Left ventricle myocardium inferior (tissue), 1 donor: Measurements from ENCODE around the gene OR5H14. TPM values are rescaled to one million over a fixed set of nuclear protein-coding genes. Genes with fewer than 3 reads are reported as not detected.
"Not testable (repeated sequence)": the region's sequence is repeated elsewhere in the genome, so short reads cannot be mapped to it uniquely, and the experiment has no call there.

Source experiments
- DNase-seq: peaks from one replicate; pipeline ENCODE4 v3.0.0-alpha.2; 2020
- H3K27ac ChIP-seq: fragments of 200-600 bp; replicated peaks from 2 replicates; pipeline ENCODE4 v1.8.0; 2021
- H3K27me3 ChIP-seq: fragments of 200-600 bp; 2 replicates; pipeline ENCODE4 v1.8.0; 2021; ENCODE audit warnings: low read depth
- H3K36me3 ChIP-seq: fragments of 200-600 bp; 2 replicates; pipeline ENCODE4 v1.8.0; 2021
- H3K4me1 ChIP-seq: fragments of 200-600 bp; 2 replicates; pipeline ENCODE4 v1.8.0; 2021
- H3K4me3 ChIP-seq: fragments of 200-600 bp; 2 replicates; pipeline ENCODE4 v1.8.0; 2021; ENCODE audit warnings: mild to moderate bottlenecking, moderate library complexity
- H3K9me3 ChIP-seq: fragments of 200-600 bp; replicated peaks from 2 replicates; pipeline ENCODE4 v1.8.0; 2021
- CTCF ChIP-seq: fragments of 200-600 bp; IDR thresholded peaks from 2 replicates; pipeline ENCODE4 v1.8.0; 2021; ENCODE audit warnings: antibody characterized with exemption, mild to moderate bottlenecking, borderline replicate concordance
- intact Hi-C: fragments of 100-400 bp; cut with micrococcal nuclease; formaldehyde crosslinking; loops from one replicate; pipeline ENCODE4 v1.11.0; 2022
- total RNA-seq: library from RNA; stranded (reverse); fragmentation: NEBNext Ultra II Directional; extraction: Animal tissue kit (Norgen Biotek cat#: 25700); gene quantifications from one replicate; pipeline ENCODE4 v1.2.1, GENCODE V29; 2021
- donor health status: DM: no; HTN: yes; CAD: no; lungs with severe emphysema.

OR5H14 gene
- total RNA-seq, 1 donor from 2014 or later: not detected

GRCh38 chr3:98180319-98180890, 33.1 kb downstream of the OR5H14 start:
- H3K27ac ChIP-seq: no peak overlapping the region
- TF ChIP-seq CTCF: no peak
- no peak for DNase-seq
- no peaks in the 10 kb centered on the region for H3K36me3 ChIP-seq
- H3K4me3 ChIP-seq: no peak overlapping the region
- no peaks in the 10 kb centered on the region for H3K9me3 ChIP-seq
- H3K27me3 ChIP-seq: no peaks in the 10 kb centered on the region
- intact Hi-C loops: no loop called here
- H3K4me1 ChIP-seq: no peaks in the 10 kb centered on the region

- DNase-seq: no peak
- no peak overlapping the region for H3K4me3 ChIP-seq
- no peaks in the 10 kb centered on the region for H3K9me3 ChIP-seq
- intact Hi-C loops: no loop called here
- no peaks in the 10 kb centered on the region for H3K27me3 ChIP-seq
- H3K36me3 ChIP-seq: no peaks in the 10 kb centered on the region
- H3K27ac ChIP-seq: no peak overlapping the region
- no peaks in the 10 kb centered on the region for H3K4me1 ChIP-seq
- TF ChIP-seq CTCF: no peak
Measured at GRCh38 chr3:98182196-98182595, 34.9 kb downstream of the OR5H14 start.

GRCh38 chr3:98185180-98185579, 37.9 kb downstream of the OR5H14 start:
- no peaks in the 10 kb centered on the region for H3K27me3 ChIP-seq
- H3K4me3 ChIP-seq: no peak overlapping the region
- H3K27ac ChIP-seq: no peak overlapping the region
- TF ChIP-seq CTCF: no peak
- H3K4me1 ChIP-seq: no peaks in the 10 kb centered on the region
- no peak for DNase-seq
- H3K36me3 ChIP-seq: no peaks in the 10 kb centered on the region
- no peaks in the 10 kb centered on the region for H3K9me3 ChIP-seq
- intact Hi-C loops: no loop called here

- H3K9me3 ChIP-seq: no peaks in the 10 kb centered on the region
- intact Hi-C loops: no loop called here
- H3K4me1 ChIP-seq: no peaks in the 10 kb centered on the region
- DNase-seq: no peak
- H3K4me3 ChIP-seq: no peak overlapping the region
- no peaks in the 10 kb centered on the region for H3K27me3 ChIP-seq
- no peaks in the 10 kb centered on the region for H3K36me3 ChIP-seq
- no peak for TF ChIP-seq CTCF
- H3K27ac ChIP-seq: no peak overlapping the region
Measured at GRCh38 chr3:98188545-98188944, 41.3 kb downstream of the OR5H14 start.

- intact Hi-C loops, H3K9me3 ChIP-seq, H3K4me3 ChIP-seq, DNase-seq, H3K27ac ChIP-seq, H3K27me3 ChIP-seq, H3K36me3 ChIP-seq, H3K4me1 ChIP-seq: not testable (repeated sequence)
Measured at GRCh38 chr3:98190911-98191310, 43.6 kb downstream of the OR5H14 start.

DNA sequence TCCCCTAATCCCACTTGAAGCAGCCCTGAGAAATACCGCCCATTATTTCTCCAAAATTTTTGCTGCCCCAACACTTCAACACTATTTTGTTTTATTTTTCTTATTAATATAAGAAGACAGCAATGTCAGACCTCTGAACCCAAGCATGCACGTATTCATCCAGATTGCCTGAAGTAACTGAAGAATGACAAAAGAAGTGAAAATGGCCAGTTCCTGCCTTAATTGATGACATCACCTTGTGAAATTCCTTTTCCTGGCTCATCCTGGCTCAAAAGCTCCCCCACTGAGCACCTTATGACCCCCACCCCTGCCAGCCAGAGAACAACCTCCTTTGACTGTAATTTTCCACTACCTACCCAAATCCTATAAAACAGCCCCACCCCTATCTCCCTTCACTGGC, 49.0 kb downstream of the OR5H14 start:
- H3K36me3 ChIP-seq, H3K4me3 ChIP-seq, DNase-seq, H3K9me3 ChIP-seq, H3K27me3 ChIP-seq, intact Hi-C loops, H3K4me1 ChIP-seq, H3K27ac ChIP-seq: not testable (repeated sequence)

GRCh38 chr3:98199020-98199419, 51.7 kb downstream of the OR5H14 start:
- no peak for TF ChIP-seq CTCF
- Histone ChIP-seq H3K9me3 (no peaks in the 10 kb centered on the region), H3K36me3 (no peaks in the 10 kb centered on the region), H3K27ac (no peak overlapping the region), H3K4me3 (no peak overlapping the region), H3K27me3 (no peaks in the 10 kb centered on the region), H3K4me1 (no peaks in the 10 kb centered on the region)
- DNase-seq: no peak
- intact Hi-C loops: no loop called here
